GM23338 (cell line): ENCODE data around the gene NFXL1. TPM values are rescaled to one million over a fixed set of nuclear protein-coding genes. Genes with fewer than 3 reads are reported as not detected.

Source experiments
- ATAC-seq: fragments of 200-7000 bp; cut with Tn5 transposase; 3 replicates; pipeline ENCODE4 v1.9.1; 2020
- DNase-seq: peaks from one replicate; pipeline ENCODE4 v3.0.0-alpha.2; 2015; ENCODE audit warnings: low spot score
- H2AFZ ChIP-seq: fragments of 200-600 bp; sonication (generic); 2 replicates; pipeline ENCODE4 v1.8.0; 2016; ENCODE audit warnings: antibody characterized with exemption, mild to moderate bottlenecking, moderate library complexity
- H3F3A ChIP-seq: fragments of 200-600 bp; sonication (generic); replicated peaks from 2 replicates; pipeline ENCODE4 v1.8.0; 2017; ENCODE audit warnings: antibody characterized with exemption, mixed run types, low read depth
- H3K27ac ChIP-seq: fragments of 200-600 bp; sonication (generic); 2 replicates; pipeline ENCODE4 v1.6.1; 2016; ENCODE audit warnings: low read depth
- H3K27me3 ChIP-seq: fragments of 200-600 bp; sonication (generic); 2 replicates; pipeline ENCODE4 v1.8.0; 2016; ENCODE audit warnings: mild to moderate bottlenecking, mixed run types, moderate library complexity; ENCODE audit not compliant: insufficient read depth
- H3K36me3 ChIP-seq: fragments of 200-600 bp; sonication (generic); 2 replicates; pipeline ENCODE4 v1.8.0; 2016; ENCODE audit warnings: mild to moderate bottlenecking; ENCODE audit not compliant: insufficient read depth
- H3K4me1 ChIP-seq: fragments of 200-600 bp; sonication (generic); 2 replicates; pipeline ENCODE4 v1.8.0; 2016; ENCODE audit warnings: mild to moderate bottlenecking, moderate library complexity; ENCODE audit not compliant: insufficient read depth
- H3K4me2 ChIP-seq: fragments of 200-600 bp; sonication (generic); 2 replicates; pipeline ENCODE4 v1.7.1; 2017; ENCODE audit warnings: mixed run types
- H3K4me3 ChIP-seq: fragments of 200-600 bp; sonication (generic); 2 replicates; pipeline ENCODE4 v1.6.1; 2016; ENCODE audit warnings: mixed run types
- H3K79me2 ChIP-seq: fragments of 200-600 bp; sonication (generic); replicated peaks from 2 replicates; pipeline ENCODE4 v1.8.0; 2017; ENCODE audit warnings: mild to moderate bottlenecking; ENCODE audit not compliant: insufficient read depth
- H3K9me2 ChIP-seq: fragments of 200-600 bp; sonication (generic); 2 replicates; pipeline ENCODE4 v1.8.0; 2017; ENCODE audit not compliant: insufficient read depth
- H4K20me1 ChIP-seq: fragments of 200-600 bp; sonication (generic); replicated peaks from 2 replicates; pipeline ENCODE4 v1.8.0; 2017; ENCODE audit warnings: mild to moderate bottlenecking; ENCODE audit not compliant: insufficient read depth
- H3K27ac Mint-ChIP-seq: 2 replicates; pipeline ENCODE4 v1.8.0; 2020; ENCODE audit warnings: inconsistent platforms, mild to moderate bottlenecking, moderate library complexity, mixed read lengths
- H3K27me3 Mint-ChIP-seq: 3 replicates; pipeline ENCODE4 v1.8.0; 2022; ENCODE audit warnings: low read depth, mild to moderate bottlenecking, moderate library complexity, mixed read lengths, inconsistent platforms; ENCODE audit not compliant: insufficient read depth, poor library complexity
- H3K36me3 Mint-ChIP-seq: 3 replicates; pipeline ENCODE4 v1.8.0; 2021; ENCODE audit warnings: low read depth, mild to moderate bottlenecking, inconsistent platforms, moderate library complexity, mixed read lengths
- H3K4me1 Mint-ChIP-seq: 3 replicates; pipeline ENCODE4 v1.8.0; 2020; ENCODE audit warnings: mild to moderate bottlenecking, inconsistent platforms, mixed read lengths
- H3K4me3 Mint-ChIP-seq: 3 replicates; pipeline ENCODE4 v1.8.0; 2021; ENCODE audit warnings: moderate library complexity, mild to moderate bottlenecking, inconsistent platforms, mixed read lengths
- H3K9me3 Mint-ChIP-seq: 3 replicates; pipeline ENCODE4 v1.8.0; 2020; ENCODE audit warnings: moderate library complexity, mild to moderate bottlenecking, inconsistent platforms, mixed read lengths
- ZNF462 ChIP-seq: fragments of 250-450 bp; sonication (Bioruptor Pico); IDR thresholded peaks from 2 replicates; pipeline ENCODE4 v1.5.0; 2020; ENCODE audit warnings: mild to moderate bottlenecking, moderate library complexity
- polyA plus RNA-seq: library from polyadenylated mRNA; unstranded; fragments of >200 nt; fragmentation: Nextera tagmentation; extraction: Ambion mirVana; gene quantifications from 2 replicates; pipeline ENCODE4 v1.2.1, GENCODE V29; 2016
- total RNA-seq: library from RNA; depleted of rRNA; stranded (reverse); fragments of >200 nt; shearing (Covaris generic); gene quantifications from 2 replicates; pipeline ENCODE4 v1.2.3, GENCODE V29; 2014
- TF ChIP-seq, protein P1 (sequence below): IDR thresholded peaks from one replicate; pipeline ENCODE4 v1.6.1; 2018; ENCODE audit warnings: antibody characterized with exemption; ENCODE audit not compliant: unreplicated experiment

The NFXL1 gene
- total and polyA plus RNA-seq, 2 experiments from 2014 or later: 19.4 to 31.7 TPM

GRCh38 chr4:47835494-47835893 lies 78.9 kb downstream of the NFXL1 start:
- Mint-ChIP-seq H3K27me3 (peaks cover 19% of the 10 kb centered on the region), H3K4me3 (no peak overlapping the region), H3K27ac (no peak overlapping the region), H3K9me3 (peaks cover 10% of the 10 kb centered on the region; the same call in 2 of the 3 replicates), H3K36me3 (peaks cover 10% of the 10 kb centered on the region; the same call in 1 of the 3 replicates), H3K4me1 (peaks cover 25% of the 10 kb centered on the region)
- Histone ChIP-seq H4K20me1 (peaks cover 12% of the 10 kb centered on the region; the same call in 1 of the 2 replicates), H3F3A (no peaks in the 10 kb centered on the region), H3K4me2 (peak overlapping the region; percentile 93), H3K4me3 (no peak overlapping the region), H3K79me2 (no peaks in the 10 kb centered on the region), H3K9me2 (no peaks in the 10 kb centered on the region), H3K36me3 (no peaks in the 10 kb centered on the region), H2AFZ (no peak overlapping the region; the same call in 1 of the 2 replicates), H3K27ac (no peak overlapping the region), H3K4me1 (peaks cover 18% of the 10 kb centered on the region), H3K27me3 (peaks cover 14% of the 10 kb centered on the region; the same call in 1 of the 2 replicates)
- TF ChIP-seq, protein P1, sequence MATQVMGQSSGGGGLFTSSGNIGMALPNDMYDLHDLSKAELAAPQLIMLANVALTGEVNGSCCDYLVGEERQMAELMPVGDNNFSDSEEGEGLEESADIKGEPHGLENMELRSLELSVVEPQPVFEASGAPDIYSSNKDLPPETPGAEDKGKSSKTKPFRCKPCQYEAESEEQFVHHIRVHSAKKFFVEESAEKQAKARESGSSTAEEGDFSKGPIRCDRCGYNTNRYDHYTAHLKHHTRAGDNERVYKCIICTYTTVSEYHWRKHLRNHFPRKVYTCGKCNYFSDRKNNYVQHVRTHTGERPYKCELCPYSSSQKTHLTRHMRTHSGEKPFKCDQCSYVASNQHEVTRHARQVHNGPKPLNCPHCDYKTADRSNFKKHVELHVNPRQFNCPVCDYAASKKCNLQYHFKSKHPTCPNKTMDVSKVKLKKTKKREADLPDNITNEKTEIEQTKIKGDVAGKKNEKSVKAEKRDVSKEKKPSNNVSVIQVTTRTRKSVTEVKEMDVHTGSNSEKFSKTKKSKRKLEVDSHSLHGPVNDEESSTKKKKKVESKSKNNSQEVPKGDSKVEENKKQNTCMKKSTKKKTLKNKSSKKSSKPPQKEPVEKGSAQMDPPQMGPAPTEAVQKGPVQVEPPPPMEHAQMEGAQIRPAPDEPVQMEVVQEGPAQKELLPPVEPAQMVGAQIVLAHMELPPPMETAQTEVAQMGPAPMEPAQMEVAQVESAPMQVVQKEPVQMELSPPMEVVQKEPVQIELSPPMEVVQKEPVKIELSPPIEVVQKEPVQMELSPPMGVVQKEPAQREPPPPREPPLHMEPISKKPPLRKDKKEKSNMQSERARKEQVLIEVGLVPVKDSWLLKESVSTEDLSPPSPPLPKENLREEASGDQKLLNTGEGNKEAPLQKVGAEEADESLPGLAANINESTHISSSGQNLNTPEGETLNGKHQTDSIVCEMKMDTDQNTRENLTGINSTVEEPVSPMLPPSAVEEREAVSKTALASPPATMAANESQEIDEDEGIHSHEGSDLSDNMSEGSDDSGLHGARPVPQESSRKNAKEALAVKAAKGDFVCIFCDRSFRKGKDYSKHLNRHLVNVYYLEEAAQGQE: no peak
- peak; percentile 86 for TF ChIP-seq ZNF462 (CRISPR knock-in tag)
- ATAC-seq (no peak), DNase-seq (peak; percentile 51)
